Amygdala (tissue), 56 donors: ENCODE data around the gene ADAMTSL1.

ENCODE experiments used
- DNase-seq, 56 donors: peaks; one replicate each; lab custom pipeline; 2025; lab: John Stamatoyannopoulos, UW

ADAMTSL1 gene, protein sequence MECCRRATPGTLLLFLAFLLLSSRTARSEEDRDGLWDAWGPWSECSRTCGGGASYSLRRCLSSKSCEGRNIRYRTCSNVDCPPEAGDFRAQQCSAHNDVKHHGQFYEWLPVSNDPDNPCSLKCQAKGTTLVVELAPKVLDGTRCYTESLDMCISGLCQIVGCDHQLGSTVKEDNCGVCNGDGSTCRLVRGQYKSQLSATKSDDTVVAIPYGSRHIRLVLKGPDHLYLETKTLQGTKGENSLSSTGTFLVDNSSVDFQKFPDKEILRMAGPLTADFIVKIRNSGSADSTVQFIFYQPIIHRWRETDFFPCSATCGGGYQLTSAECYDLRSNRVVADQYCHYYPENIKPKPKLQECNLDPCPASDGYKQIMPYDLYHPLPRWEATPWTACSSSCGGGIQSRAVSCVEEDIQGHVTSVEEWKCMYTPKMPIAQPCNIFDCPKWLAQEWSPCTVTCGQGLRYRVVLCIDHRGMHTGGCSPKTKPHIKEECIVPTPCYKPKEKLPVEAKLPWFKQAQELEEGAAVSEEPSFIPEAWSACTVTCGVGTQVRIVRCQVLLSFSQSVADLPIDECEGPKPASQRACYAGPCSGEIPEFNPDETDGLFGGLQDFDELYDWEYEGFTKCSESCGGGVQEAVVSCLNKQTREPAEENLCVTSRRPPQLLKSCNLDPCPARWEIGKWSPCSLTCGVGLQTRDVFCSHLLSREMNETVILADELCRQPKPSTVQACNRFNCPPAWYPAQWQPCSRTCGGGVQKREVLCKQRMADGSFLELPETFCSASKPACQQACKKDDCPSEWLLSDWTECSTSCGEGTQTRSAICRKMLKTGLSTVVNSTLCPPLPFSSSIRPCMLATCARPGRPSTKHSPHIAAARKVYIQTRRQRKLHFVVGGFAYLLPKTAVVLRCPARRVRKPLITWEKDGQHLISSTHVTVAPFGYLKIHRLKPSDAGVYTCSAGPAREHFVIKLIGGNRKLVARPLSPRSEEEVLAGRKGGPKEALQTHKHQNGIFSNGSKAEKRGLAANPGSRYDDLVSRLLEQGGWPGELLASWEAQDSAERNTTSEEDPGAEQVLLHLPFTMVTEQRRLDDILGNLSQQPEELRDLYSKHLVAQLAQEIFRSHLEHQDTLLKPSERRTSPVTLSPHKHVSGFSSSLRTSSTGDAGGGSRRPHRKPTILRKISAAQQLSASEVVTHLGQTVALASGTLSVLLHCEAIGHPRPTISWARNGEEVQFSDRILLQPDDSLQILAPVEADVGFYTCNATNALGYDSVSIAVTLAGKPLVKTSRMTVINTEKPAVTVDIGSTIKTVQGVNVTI (N-terminal part only)

DNA sequence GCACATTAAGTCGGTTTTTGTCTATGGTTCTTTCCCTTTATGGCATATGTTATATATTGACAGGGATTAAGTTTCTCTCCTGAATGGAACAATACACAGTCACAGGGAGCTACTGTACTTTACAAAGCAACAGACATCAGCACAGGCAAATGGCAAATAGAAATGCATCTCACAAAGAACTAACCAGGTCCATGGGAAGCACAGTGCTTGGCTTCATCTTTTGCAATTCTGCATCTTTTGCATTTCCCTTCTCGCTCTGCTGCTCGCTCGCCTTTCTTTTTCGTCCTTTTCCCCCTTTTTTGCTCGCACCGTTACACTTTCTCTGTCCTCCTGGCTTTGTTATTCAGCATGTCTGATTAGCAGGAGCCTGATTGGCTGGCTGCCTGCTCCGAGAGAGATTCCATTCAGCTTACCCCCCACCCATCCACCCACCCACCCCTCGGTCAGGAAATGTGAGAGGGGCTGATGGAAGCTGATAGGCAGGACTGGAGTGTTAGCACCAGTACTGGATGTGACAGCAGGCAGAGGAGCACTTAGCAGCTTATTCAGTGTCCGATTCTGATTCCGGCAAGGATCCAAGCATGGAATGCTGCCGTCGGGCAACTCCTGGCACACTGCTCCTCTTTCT lies at the start of gene ADAMTSL1:
TSS of gene ADAMTSL1 (plus strand) at position 502 of the 628 bp plus-strand sequence. CDS start at position 582, 80 bp downstream.
- peak in 24 of 56 donors; percentile 2 to 63 (median 19) for DNase-seq

DNA sequence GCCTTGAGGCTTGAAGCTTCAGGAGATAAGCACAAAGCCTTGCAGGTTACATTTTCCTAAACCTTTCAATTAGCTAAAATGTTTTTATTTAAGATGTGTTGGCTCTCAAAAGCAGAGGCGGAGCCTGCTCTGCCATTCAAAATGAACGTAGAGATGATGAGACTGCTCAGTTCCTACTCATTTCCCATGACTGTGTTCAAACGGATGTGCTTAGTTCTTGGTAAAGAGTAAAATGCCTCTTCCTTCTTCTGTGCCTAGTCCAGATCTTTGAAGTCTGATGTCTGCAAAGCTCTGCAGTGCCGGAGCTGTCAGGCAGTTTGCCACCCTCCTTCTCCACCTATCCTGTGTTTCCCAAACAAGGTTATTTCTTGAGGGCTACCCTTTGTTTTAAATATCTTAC lies 46.3 kb upstream of the ADAMTSL1 start:
- DNase-seq, result no peak

DNA sequence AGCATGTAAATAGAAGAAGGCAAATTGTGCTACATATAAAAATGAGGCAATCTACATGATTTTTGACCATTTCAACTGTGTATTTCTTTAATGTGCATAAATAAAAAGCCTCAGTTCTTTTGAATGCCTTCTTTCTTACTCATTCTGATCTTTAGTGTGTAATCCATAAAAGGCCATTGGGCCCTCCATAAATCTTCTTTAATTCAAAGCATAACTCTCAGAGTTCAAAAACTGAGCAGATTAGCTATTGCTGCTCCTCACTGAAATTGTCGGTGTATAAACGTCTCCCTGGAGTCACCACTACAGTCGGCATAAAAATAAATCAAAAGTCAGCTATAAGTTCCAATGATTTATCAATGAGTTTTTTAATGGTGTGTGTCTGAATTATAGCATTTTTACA lies 45.3 kb upstream of the ADAMTSL1 start:
- DNase-seq, result no peak

DNA sequence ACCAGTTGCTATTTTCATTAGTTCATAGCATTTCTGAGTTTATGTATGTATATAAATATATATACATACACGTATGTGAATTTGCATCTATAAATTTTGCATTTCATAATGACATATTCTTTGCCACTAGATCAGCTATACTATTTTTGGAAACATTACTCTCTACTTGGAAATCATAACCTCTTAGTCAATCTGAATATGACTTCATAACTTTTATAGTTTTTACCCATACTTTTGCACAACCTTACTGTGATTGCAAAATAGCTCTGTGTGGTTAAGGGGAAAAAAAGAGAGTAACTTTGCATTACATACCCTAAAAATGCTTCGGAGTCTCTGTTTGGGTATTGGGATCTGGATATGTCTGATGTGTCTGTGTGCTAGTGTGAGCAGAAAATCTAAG lies 44.9 kb upstream of the ADAMTSL1 start:
- no peak for DNase-seq

DNA sequence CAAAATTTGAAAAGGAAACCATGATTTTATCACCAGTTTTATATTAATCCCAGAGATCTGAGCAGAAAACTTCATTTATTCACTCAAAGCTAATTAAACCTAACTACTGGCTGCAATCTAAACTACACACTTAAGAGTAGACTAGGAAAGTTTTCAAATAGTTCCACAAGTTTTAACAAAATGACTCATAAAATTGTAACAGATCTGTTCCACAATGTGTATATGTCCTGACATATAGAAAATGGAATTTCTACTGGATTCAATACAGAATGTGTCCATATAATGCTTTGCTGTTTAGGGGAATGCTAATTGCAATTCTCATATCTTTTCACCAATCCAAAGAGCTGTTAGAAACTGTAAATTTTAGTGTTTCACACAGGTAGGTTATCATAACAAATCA lies 40.3 kb upstream of the ADAMTSL1 start:
- no peak for DNase-seq

DNA sequence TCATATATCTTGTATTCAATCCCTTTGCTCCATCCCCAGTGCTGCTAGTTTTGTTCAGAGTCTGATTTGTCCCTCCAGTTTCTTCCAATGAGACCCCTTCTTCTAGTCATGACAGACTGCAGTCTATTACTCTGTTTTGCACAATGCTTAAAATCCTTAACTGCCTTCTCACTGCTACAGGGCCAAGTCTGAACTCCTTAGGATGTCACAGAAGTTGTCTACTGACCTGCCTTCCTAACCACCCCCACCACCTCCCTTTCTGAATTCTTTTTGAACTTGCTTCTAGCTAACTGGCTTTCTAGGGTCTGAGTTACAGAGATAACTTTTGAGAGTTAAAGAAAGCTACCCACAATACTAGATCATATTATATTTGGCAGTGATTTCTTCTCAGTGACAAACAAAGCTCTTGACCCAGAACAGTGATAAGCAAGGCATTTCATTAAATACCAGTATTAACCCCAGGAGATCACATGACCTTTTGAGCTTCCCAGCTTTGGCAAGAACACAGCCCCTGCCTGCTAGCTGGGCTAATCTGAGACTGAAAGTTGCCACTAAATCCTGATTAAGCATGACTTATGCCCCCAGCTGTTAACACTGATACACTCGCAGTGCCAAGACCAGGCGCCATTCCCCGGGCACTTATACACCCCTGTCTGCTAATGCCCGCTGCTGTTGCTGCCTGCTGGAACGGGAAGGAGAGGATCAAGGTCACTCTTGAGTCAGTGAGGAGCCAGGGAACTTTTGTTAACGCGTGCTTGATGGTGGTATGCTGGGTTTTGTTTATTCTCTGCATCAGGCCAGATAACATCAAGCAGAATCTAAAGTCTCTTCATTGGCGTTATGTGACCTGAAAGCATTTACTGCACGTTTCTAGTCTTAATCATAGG lies 36.4 kb upstream of the ADAMTSL1 start:
- peak in 3 of 56 donors; percentile 1 to 20 (median 5) for DNase-seq

DNA sequence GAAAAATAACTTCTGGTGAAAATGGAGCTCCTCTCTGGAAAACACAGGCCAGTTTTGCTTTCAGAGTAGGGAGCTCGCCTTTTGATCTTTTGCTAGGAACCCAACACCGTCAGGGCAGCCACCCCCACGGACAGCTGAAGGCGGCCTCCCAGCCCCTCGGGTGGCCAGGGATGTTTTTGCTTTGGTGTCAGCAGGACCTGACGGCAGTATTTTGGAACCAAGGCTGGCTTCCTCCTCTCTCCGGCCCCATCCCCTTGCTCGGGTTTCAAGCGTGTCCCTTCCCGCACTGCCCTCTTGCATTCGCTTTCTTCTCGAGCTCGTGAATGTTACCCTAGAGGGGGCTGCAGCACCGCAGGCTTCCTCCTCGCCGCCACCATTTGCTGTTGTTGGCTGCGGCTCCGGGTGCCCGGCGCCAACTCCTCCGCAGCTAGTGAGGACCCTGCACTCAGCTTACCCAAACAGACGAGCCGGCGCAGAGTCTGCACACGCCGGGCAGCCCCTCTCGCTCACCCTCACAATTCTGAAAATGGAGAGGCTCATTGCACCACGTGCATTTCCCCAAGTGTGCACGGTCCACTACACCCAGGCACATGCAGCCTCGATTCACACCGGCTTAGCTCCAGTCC lies 35.5 kb upstream of the ADAMTSL1 start:
- peak in 43 of 56 donors; percentile 3 to 66 (median 26) for DNase-seq

DNA sequence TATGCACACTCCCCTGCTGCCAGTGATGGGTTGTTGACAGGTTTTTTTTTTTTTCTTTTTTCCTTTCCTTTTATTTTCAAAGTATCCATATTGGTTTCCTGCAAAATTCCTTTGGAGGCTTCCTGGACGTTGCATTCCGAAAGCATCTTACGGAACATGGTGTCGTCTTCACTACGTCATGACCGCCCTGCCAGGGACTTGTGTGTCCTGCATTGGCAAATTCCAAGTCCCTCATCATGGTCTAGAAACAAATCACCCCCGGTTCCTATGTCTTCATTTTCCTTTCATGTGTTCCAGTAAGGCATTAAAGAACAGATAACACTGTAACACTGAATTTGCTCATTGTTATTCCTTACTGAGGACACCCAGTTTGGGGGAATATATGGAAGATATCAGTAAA lies 35.0 kb upstream of the ADAMTSL1 start:
- DNase-seq, result no peak

DNA sequence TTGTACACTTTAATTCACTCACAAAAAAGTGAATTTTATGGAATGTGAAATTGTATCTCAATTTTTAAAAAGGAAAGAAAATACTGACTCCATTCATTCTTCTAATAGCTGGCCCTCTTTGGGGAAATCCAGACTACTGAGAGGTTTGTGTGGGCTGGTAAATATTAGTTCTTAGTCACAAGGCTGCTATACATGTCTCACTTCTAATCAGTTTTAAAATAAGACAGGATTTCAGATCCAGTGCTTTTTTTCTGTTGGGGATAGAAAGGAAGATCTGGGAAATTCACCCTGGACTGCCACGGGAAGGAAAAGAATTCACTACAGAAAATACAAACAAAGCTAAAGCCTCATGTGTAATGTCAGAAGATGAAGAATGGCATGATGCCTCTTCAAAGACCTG lies 32.7 kb upstream of the ADAMTSL1 start:
- DNase-seq, result no peak

DNA sequence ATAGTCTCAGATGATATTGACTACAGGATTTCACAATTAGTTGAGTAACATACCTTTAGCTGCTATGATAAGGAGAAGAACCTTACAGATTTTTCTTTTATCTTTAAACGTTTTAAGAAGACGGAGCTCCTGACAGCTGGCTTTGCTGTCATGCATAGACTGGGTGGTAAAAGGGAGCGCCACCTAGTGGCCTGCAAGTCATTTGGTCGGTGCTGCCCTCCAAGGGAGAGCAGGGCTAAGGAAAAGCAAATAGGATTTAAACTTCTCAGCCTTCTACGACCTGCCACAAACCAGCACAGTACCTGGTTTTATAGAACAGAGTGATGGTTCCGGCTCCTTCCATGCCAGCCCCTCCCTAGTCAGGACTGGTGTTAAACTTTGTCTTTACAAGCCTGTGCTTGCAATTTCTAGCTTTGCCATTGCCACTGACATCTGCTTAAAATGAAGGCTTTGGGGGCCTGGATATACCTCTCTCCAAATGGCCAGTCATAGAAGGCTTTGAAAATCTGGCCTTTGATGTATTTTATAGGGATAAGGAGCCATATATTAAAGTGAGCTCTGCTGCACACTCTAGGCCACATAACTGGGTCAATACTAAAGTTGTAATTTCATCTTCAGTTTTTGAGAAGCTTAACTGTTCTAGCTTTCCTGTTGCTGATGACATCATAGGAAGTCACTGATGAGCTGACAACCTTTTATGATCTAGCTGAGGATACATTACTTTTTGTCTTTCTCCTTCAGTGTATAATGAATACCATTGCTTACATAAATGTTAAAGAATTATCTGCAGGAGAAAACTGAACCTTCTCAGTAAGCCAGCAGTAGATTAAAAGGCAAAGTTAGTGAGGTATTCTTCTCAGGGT lies 31.1 kb upstream of the ADAMTSL1 start:
- peak in 51 of 56 donors; percentile 3 to 83 (median 41) for DNase-seq

DNA sequence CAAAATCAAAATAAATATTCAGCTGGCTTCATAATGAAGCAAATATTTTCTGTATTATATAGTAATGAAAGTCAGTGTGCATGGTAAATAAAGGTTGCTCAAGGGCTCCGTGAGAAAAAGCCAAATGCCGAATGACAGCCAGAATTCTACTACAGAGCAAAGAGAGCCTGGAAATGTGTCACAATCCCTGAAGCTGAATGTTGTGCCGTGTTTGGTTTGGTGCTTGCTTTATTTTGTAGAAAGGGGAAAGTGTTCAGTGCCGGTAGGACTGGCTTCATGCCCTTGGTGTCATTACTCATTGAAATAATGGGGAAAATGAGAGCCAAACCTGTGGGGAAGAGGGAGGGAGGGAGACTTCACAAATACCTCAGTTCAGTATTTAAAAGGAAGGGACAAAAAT lies 26.8 kb upstream of the ADAMTSL1 start:
- peak in 4 of 56 donors; percentile 0 to 24 (median 4) for DNase-seq

DNA sequence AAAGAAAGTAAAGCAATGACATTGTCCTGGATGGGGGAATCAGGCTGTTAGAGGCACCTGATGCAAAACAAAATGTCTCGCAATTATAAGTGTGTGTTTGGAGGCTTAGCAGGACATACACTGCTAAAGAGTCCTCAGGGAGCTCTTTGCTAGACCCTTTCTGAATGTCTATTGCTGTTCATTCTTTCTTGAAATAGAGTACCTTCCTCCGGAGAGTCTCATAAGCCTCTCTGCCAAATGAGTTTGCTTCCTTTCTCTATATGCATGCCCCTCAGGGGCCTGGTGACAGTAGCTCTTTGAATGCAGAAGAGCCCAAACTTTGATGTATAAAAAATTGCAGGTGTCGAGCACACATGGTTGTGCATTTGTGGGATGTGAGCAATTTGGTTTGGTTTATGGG lies 26.4 kb upstream of the ADAMTSL1 start:
- DNase-seq, result no peak

DNA sequence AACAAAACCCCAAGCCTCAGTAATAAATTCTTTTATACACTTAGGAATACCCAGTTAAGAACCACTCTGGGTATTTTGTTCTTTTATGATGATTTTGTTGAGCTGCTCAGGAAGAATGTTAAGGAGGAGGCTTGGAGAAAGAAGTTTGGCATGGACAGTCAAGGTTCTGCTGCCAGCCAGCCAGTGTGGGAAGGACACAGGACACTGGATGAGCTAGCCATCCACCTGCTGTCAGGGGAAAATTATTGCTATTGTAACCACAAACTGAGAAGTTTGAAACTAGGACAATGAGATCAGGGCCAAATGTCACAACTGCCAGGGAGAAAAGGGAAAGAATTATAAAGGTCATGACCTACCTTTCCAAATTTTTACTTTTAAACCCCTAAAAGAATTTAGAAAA lies 25.9 kb upstream of the ADAMTSL1 start:
- DNase-seq, result no peak

DNA sequence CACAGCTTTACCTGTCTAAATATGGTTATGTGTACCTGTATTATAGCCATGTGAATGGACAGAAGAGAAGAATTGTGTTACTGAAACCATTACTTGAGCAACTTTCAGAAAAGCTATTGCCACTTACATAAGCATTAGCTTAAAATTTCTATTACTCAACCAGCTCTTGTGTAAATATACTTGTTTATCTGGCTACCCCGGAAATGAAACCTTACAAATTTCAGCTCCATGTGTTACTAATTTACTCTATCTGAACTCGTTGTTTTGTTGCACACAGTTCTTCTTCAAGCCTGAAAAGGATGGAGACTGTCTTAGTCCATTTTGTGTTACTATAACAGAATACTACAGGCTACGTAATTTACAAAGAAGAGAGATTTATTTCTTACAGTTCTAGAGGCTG lies 22.5 kb upstream of the ADAMTSL1 start:
- no peak for DNase-seq

DNA sequence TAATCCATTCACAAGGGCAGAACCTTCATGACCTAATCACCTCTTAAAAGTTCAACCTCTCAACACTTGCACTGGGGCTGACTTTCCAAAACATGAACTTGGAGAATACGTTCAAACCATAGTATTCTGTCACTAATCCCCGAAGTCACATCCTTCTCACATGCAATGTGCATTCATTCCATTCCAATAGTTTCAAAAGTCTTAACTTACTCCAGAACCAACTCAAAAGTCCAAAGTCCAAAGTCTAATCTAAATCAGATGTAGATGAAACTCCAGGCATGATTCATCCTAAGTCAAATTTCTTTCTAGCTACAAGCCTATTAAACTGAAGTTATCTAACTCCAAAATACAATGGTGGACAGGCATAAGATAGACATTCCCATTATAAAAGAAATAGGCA lies 21.7 kb upstream of the ADAMTSL1 start:
- no peak for DNase-seq

DNA sequence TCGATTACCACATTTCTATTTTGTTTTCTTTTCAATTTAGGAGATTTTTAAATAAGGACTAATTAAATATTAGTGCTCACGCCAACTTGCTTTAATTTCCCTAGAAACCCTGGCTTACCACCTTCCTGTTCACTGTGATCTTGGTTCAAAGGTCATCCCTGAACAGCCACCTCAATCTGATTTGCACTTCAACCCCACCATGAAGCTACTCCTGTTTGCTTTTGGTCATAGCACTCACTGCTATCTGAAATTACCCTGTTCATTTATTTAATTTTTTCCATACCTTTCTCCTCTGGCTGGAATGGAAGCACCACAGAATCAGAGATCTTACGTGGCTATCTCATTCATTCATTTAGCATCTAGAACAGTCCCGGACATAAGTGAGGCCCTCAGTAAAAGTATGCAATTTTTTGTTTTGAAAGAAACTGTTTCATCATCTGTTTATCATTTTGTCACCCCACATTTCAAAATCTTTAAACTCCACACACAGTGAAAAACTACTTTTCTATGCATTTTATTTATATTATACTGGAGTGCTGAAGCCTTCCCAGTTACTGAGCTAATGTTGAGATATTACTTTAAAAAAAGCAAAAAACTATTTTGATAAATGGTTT lies 17.2 kb upstream of the ADAMTSL1 start:
- DNase-seq, result no peak

DNA sequence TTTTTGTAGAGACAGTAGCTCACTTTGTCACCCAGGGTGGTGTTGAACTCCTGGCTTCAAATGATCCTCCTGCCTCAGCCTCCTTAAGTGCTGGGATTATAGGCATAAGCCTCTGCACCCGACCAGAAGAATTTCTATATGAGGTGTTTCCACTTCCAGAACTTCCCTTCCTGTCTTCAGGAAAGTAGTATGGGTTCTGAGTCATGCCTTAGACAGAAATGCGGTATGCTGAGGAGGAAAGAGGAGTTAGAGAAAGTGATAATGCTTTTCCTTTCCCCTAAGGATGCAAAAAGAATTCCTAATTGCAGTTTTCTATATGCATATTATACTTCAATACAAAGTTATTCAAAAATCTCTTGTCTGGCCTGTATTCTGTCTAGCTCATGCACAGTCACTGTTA lies 16.4 kb upstream of the ADAMTSL1 start:
- DNase-seq, result no peak
